HepG2 (cell line): ENCODE data around the gene HECTD1. TPM values are rescaled to one million over a fixed set of nuclear protein-coding genes. Genes with fewer than 3 reads are reported as not detected.

Experiments
- ATRX ChIP-seq: sonication (generic); formaldehyde crosslinking; IDR thresholded peaks from 2 replicates; pipeline ENCODE4 v1.4.0; 2020; ENCODE audit warnings: missing genetic modification reagents, borderline replicate concordance
- CENPT ChIP-seq: sonication (generic); formaldehyde crosslinking; IDR thresholded peaks from 2 replicates; pipeline ENCODE4 v1.8.0; 2022; ENCODE audit warnings: low read depth, mild to moderate bottlenecking, moderate library complexity, missing genetic modification reagents
- ELF1 ChIP-seq: sonication (generic); formaldehyde crosslinking; IDR thresholded peaks from 2 replicates; pipeline ENCODE4 v1.4.0; 2020; ENCODE audit warnings: missing genetic modification reagents
- ERF ChIP-seq: IDR thresholded peaks from 2 replicates; pipeline ENCODE4 v1.6.1; 2018; ENCODE audit warnings: missing biosample characterization, missing genetic modification reagents
- GPN1 ChIP-seq: sonication (generic); formaldehyde crosslinking; IDR thresholded peaks from 2 replicates; pipeline ENCODE4 v1.5.1; 2020; ENCODE audit warnings: missing genetic modification reagents, borderline replicate concordance
- HDAC2 ChIP-seq: sonication (generic); formaldehyde crosslinking; IDR thresholded peaks from 2 replicates; pipeline ENCODE4 v1.4.0; 2020; ENCODE audit warnings: missing genetic modification reagents
- HES4 ChIP-seq: sonication (generic); formaldehyde crosslinking; IDR thresholded peaks from 2 replicates; pipeline ENCODE4 v1.9.0; 2021; ENCODE audit warnings: mild to moderate bottlenecking, missing genetic modification reagents, borderline replicate concordance
- KLF15 ChIP-seq: sonication (generic); formaldehyde crosslinking; IDR thresholded peaks from 2 replicates; pipeline ENCODE4 v1.8.1; 2023; ENCODE audit warnings: borderline replicate concordance, mild to moderate bottlenecking, inconsistent platforms, missing genetic modification reagents, mixed read lengths
- KLF9 ChIP-seq: IDR thresholded peaks from 2 replicates; pipeline ENCODE4 v1.6.1; 2016; ENCODE audit warnings: low read depth
- YEATS4 ChIP-seq: sonication (generic); formaldehyde crosslinking; IDR thresholded peaks from 2 replicates; pipeline ENCODE4 v1.4.0; 2020; ENCODE audit warnings: missing genetic modification reagents, borderline replicate concordance
- ZFP1 ChIP-seq: IDR thresholded peaks from 2 replicates; pipeline ENCODE4 v1.6.1; 2016
- ZFP37 ChIP-seq: sonication (generic); formaldehyde crosslinking; IDR thresholded peaks from 2 replicates; pipeline ENCODE4 v1.4.0; 2020; ENCODE audit warnings: missing genetic modification reagents, borderline replicate concordance
- ZFX ChIP-seq: sonication (generic); formaldehyde crosslinking; IDR thresholded peaks from 2 replicates; pipeline ENCODE4 v1.4.0; 2020; ENCODE audit warnings: mild to moderate bottlenecking, low read depth, missing genetic modification reagents, moderate library complexity
- ZSCAN22 ChIP-seq: sonication (generic); formaldehyde crosslinking; IDR thresholded peaks from 2 replicates; pipeline ENCODE4 v1.4.0; 2020; ENCODE audit warnings: mild to moderate bottlenecking, missing genetic modification reagents
- polyA plus RNA-seq, 8 experiments: library from polyadenylated mRNA; depleted of rRNA in 3 of 8; stranded (reverse) in 7 of 8; unstranded in 1 of 8; fragments of >200 nt; fragmentation: Illumina TruSeq in 4 of 8; extraction: Trizol in 4 of 8; gene quantifications; 2 replicates each; pipeline versions ENCODE4 v1.2.1 to v1.2.3, GENCODE V29; 2011 to 2016; ENCODE audit warnings: low read depth in 4 of 8, missing spikeins in 1 of 8, mixed read lengths in 1 of 8; ENCODE audit not compliant: insufficient read depth in 1 of 8
- total RNA-seq, 5 experiments: library from RNA; depleted of rRNA; stranded (reverse); fragments of >200 nt; fragmentation: Illumina TruSeq; extraction: Trizol; gene quantifications; 2 replicates each; pipeline ENCODE4 v1.2.3, GENCODE V29; 2016; ENCODE audit warnings: low read depth in 1 of 5
- TF ChIP-seq, protein P1 (sequence below): sonication (generic); formaldehyde crosslinking; IDR thresholded peaks from 2 replicates; pipeline ENCODE4 v1.4.0; 2020; ENCODE audit warnings: mild to moderate bottlenecking, missing genetic modification reagents
- TF ChIP-seq, protein P2 (sequence below): sonication (generic); formaldehyde crosslinking; IDR thresholded peaks from 2 replicates; pipeline ENCODE4 v1.8.0; 2022; ENCODE audit warnings: missing genetic modification reagents, mild to moderate bottlenecking, borderline replicate concordance
- TF ChIP-seq, protein P3 (sequence below): sonication (generic); formaldehyde crosslinking; IDR thresholded peaks from 2 replicates; pipeline ENCODE4 v1.4.0; 2020; ENCODE audit warnings: mild to moderate bottlenecking, missing genetic modification reagents, borderline replicate concordance
- TF ChIP-seq, protein P4 (sequence below): sonication (generic); formaldehyde crosslinking; IDR thresholded peaks from 2 replicates; pipeline ENCODE4 v1.4.0; 2020; ENCODE audit warnings: missing genetic modification reagents, borderline replicate concordance

HECTD1 gene
- total and polyA plus RNA-seq, 2 of the 13 experiments (the other 11 are each of a cell fraction or from before 2014, with no cell fraction given): 312 to 560 TPM

DNA sequence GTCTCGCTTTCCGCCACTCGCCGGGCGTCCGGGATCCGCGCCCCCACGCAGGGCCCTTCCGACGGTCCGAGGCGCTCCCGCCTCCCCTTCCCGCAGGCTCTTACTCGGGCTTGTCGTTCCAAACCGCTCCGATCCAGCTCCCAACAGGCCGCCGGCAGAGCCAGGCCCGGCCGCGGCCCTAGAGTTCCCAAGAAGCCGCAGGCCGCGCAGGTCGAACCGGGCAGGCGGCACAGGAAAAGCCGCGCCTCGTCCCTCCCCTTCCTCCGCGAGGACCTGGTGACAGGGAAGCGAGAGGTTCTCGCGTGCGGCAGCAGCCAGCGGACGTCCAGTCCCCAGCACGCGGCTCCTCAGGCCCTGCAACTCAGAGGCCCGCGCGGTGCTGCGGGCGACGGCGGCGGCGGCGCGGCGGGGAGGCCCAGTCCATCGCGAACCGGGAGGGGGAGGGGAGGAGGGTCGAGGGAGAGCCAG, 272 bp downstream of the HECTD1 start (continued):
- TF ChIP-seq, protein P1, sequence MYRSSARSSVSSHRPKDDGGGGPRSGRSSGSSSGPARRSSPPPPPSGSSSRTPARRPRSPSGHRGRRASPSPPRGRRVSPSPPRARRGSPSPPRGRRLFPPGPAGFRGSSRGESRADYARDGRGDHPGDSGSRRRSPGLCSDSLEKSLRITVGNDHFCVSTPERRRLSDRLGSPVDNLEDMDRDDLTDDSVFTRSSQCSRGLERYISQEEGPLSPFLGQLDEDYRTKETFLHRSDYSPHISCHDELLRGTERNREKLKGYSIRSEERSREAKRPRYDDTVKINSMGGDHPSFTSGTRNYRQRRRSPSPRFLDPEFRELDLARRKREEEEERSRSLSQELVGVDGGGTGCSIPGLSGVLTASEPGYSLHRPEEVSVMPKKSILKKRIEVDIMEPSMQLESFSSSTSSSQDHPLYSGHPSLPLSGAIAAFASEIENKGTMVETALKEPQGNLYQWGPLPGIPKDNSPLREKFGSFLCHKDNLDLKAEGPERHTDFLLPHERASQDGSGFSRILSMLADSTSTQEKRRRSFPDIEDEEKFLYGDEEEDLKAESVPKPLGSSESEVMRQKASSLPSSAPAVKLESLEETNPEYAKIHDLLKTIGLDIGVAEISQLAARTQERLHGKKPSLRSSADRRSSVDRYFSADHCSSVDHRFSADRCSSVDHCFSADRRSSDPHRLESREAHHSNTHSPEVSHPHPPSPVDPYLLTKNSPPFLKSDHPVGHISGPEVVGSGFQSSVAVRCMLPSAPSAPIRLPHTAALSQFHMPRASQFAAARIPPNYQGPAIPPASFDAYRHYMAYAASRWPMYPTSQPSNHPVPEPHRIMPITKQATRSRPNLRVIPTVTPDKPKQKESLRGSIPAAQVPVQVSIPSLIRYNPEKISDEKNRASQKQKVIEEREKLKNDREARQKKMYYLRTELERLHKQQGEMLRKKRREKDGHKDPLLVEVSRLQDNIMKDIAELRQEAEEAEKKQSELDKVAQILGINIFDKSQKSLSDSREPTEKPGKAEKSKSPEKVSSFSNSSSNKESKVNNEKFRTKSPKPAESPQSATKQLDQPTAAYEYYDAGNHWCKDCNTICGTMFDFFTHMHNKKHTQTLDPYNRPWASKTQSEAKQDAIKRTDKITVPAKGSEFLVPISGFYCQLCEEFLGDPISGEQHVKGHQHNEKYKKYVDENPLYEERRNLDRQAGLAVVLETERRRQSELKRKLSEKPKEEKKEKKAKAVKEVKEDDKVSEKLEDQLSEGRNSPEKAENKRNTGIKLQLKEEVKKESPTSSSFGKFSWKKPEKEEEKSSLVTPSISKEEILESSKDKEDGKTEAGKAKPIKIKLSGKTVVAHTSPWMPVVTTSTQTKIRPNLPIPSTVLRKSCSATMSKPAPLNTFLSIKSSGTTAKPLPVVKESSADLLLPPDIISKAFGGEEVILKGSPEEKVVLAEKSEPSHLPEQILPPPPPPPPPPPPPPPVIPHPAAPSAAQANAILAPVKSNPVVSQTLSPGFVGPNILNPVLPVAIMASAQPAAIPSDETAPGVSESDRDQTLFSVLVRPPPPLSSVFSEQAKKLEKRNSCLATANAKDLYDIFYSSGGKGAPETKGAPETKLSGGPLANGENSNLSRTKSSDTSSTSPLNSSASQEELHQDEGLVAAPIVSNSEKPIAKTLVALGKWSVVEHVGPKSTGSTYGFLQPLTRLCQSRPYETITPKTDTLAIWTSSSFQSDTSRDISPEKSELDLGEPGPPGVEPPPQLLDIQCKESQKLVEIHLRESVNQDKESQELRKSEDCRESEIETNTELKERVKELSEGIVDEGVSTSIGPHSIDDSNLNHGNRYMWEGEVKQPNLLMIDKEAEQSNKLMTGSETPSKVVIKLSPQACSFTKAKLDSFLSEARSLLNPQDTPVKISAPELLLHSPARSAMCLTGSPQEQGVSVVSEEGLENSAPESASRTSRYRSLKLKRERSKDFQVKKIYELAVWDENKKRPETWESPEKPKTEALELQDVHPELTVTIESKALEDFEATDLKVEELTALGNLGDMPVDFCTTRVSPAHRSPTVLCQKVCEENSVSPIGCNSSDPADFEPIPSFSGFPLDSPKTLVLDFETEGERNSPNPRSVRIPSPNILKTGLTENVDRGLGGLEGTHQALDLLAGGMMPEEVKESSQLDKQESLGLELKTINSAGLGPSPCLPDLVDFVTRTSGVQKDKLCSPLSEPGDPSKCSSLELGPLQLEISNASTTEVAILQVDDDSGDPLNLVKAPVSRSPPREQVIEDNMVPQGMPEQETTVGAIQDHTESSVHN (CRISPR knock-in tag): peak; percentile 86; the same call in 1 of the 2 replicates
- TF ChIP-seq KLF15 (CRISPR knock-in tag) (peak; percentile 96), ERF (CRISPR knock-in tag) (no peak; the same call in 1 of the 2 replicates), ZFX (CRISPR knock-in tag) (peak; percentile 99), HDAC2 (CRISPR knock-in tag) (no peak; the same call in 1 of the 2 replicates), ATRX (CRISPR knock-in tag) (peak; percentile 96; the same call in 1 of the 2 replicates), ZSCAN22 (peak; percentile 77), HES4 (peak; percentile 99), CENPT (no peak; the same call in 1 of the 2 replicates), ZFP37 (CRISPR knock-in tag) (no peak; the same call in 1 of the 2 replicates), KLF9 (CRISPR knock-in tag) (0 out of 2 replicates have a peak, but pooled peaks have one; percentile 23), YEATS4 (CRISPR knock-in tag) (no peak; the same call in 1 of the 2 replicates), GPN1 (peak; percentile 97; the same call in 1 of the 2 replicates), ZFP1 (CRISPR knock-in tag) (no peak), ELF1 (peak; percentile 71)
- TF ChIP-seq, protein P2, sequence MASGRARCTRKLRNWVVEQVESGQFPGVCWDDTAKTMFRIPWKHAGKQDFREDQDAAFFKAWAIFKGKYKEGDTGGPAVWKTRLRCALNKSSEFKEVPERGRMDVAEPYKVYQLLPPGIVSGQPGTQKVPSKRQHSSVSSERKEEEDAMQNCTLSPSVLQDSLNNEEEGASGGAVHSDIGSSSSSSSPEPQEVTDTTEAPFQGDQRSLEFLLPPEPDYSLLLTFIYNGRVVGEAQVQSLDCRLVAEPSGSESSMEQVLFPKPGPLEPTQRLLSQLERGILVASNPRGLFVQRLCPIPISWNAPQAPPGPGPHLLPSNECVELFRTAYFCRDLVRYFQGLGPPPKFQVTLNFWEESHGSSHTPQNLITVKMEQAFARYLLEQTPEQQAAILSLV (CRISPR knock-in tag): no peak; the same call in 1 of the 2 replicates
- TF ChIP-seq, protein P3, sequence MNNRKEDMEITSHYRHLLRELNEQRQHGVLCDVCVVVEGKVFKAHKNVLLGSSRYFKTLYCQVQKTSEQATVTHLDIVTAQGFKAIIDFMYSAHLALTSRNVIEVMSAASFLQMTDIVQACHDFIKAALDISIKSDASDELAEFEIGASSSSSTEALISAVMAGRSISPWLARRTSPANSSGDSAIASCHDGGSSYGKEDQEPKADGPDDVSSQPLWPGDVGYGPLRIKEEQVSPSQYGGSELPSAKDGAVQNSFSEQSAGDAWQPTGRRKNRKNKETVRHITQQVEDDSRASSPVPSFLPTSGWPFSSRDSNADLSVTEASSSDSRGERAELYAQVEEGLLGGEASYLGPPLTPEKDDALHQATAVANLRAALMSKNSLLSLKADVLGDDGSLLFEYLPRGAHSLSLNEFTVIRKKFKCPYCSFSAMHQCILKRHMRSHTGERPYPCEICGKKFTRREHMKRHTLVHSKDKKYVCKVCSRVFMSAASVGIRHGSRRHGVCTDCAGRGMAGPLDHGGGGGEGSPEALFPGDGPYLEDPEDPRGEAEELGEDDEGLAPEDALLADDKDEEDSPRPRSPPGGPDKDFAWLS: peak; percentile 78
- TF ChIP-seq, protein P4, sequence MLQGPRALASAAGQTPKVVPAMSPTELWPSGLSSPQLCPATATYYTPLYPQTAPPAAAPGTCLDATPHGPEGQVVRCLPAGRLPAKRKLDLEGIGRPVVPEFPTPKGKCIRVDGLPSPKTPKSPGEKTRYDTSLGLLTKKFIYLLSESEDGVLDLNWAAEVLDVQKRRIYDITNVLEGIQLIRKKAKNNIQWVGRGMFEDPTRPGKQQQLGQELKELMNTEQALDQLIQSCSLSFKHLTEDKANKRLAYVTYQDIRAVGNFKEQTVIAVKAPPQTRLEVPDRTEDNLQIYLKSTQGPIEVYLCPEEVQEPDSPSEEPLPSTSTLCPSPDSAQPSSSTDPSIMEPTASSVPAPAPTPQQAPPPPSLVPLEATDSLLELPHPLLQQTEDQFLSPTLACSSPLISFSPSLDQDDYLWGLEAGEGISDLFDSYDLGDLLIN (CRISPR knock-in tag): no peak; the same call in 1 of the 2 replicates
